HepG2 (cell line): Measurements from ENCODE around the gene IGFLR1. TPM values are rescaled to one million over a fixed set of nuclear protein-coding genes. Genes with fewer than 3 reads are reported as not detected.

ENCODE experiments used
- ATAC-seq: fragments of 200-7000 bp; cut with Tn5 transposase; 3 replicates; pipeline ENCODE4 v1.9.1; 2020; ENCODE audit warnings: mild to moderate bottlenecking, moderate library complexity
- BruUV-seq: library from RNA; stranded (reverse); fragments of 400-500 nt; replicated peaks from 2 replicates; lab custom pipeline; 2021; lab: Mats Ljungman, UMichigan
- CTCF ChIA-PET: fragments of 300-600 bp; formaldehyde crosslinking; extraction: SDS; loops from one replicate; lab custom pipeline; 2021; ENCODE audit warnings: low total read pairs, inconsistent platforms, low intra/inter-chr PET ratio; lab: Yijun Ruan, JAX
- POLR2A ChIA-PET: fragments of 350-600 bp; sonication (Branson Sonifier 250); formaldehyde crosslinking; loops from one replicate; lab custom pipeline; 2020; ENCODE audit warnings: antibody characterized with exemption, inconsistent platforms; lab: Yijun Ruan, JAX
- DNase-seq: peaks from one replicate; pipeline ENCODE4 v3.0.0-alpha.2; 2015; ENCODE audit warnings: low spot score
- FAIRE-seq: peaks from 3 replicates; lab custom pipeline; 2011; peaks lifted over from hg19 to GRCh38; lab: Jason Lieb, UNC
- H2AFZ ChIP-seq: one replicate; pipeline ENCODE4 v1.6.1; 2011; ENCODE audit warnings: low read length, inconsistent platforms
- H3K27ac ChIP-seq: fragments of 300-600 bp; 3 replicates; pipeline ENCODE4 v1.8.0; 2011; ENCODE audit warnings: mixed run types, mild to moderate bottlenecking, mixed read lengths, low read length, inconsistent platforms; ENCODE audit not compliant: insufficient read depth; ENCODE audit errors: extremely low read length
- H3K27me3 ChIP-seq, 2 experiments: fragments of 200-600 bp in 1 of 2; 2 replicates in 1 of 2; 3 replicates in 1 of 2; pipeline versions ENCODE4 v1.6.0 to v1.8.0; 2011; ENCODE audit warnings: low read length in 2 of 2, mild to moderate bottlenecking in 2 of 2, moderate library complexity in 2 of 2, inconsistent platforms in 1 of 2; ENCODE audit not compliant: insufficient read depth in 2 of 2, control insufficient read depth in 1 of 2
- H3K36me3 ChIP-seq, 2 experiments: fragments of 200-600 bp in 1 of 2; replicated peaks in 1 of 2; 2 replicates in 1 of 2; 3 replicates in 1 of 2; pipeline versions ENCODE4 v1.5.1 to v1.8.0; 2011; ENCODE audit warnings: low read length in 2 of 2, inconsistent platforms in 1 of 2; ENCODE audit not compliant: insufficient read depth in 2 of 2, control insufficient read depth in 1 of 2
- H3K4me1 ChIP-seq: 2 replicates; pipeline ENCODE4 v1.5.1; 2012; ENCODE audit warnings: low read length, inconsistent platforms; ENCODE audit not compliant: insufficient read depth
- H3K4me2 ChIP-seq: 2 replicates; pipeline ENCODE4 v1.6.0; 2011; ENCODE audit warnings: low read depth, low read length, inconsistent platforms
- H3K4me3 ChIP-seq, 3 experiments: fragments of 200-600 bp in 1 of 3; sonication (generic), shearing (Covaris generic) in 1 of 3; replicated peaks in 1 of 3; 2 replicates each; pipeline ENCODE4 v1.5.1; 2011 to 2016; ENCODE audit warnings: low read length in 3 of 3, inconsistent platforms in 2 of 3, low read depth in 2 of 3, mild to moderate bottlenecking in 2 of 3, control low read depth in 1 of 3, mixed read lengths in 1 of 3; ENCODE audit not compliant: insufficient read depth in 1 of 3
- H3K79me2 ChIP-seq: one replicate; pipeline ENCODE4 v1.6.1; 2011; ENCODE audit warnings: low read length, inconsistent platforms; ENCODE audit not compliant: insufficient read depth
- H3K9ac ChIP-seq: 2 replicates; pipeline ENCODE4 v1.6.0; 2011; ENCODE audit warnings: mild to moderate bottlenecking, low read depth, low read length, inconsistent platforms; ENCODE audit not compliant: insufficient read depth
- H3K9me3 ChIP-seq: 2 replicates; pipeline ENCODE4 v1.5.1; 2012; ENCODE audit warnings: mild to moderate bottlenecking, low read length
- H4K20me1 ChIP-seq: 2 replicates; pipeline ENCODE4 v1.6.0; 2011; ENCODE audit warnings: inconsistent platforms, mild to moderate bottlenecking, low read length, moderate library complexity; ENCODE audit not compliant: insufficient read depth
- AKAP8 ChIP-seq: sonication (generic); formaldehyde crosslinking; IDR thresholded peaks from 2 replicates; pipeline ENCODE4 v1.5.1; 2020; ENCODE audit warnings: mild to moderate bottlenecking, missing genetic modification reagents
- FOXK1 ChIP-seq: sonication (generic); formaldehyde crosslinking; IDR thresholded peaks from 2 replicates; pipeline ENCODE4 v1.4.0; 2020; ENCODE audit warnings: low read depth, missing genetic modification reagents, borderline replicate concordance
- NFIC ChIP-seq: IDR thresholded peaks from 2 replicates; pipeline ENCODE4 v1.6.1; 2012; ENCODE audit warnings: mild to moderate bottlenecking, low read length, inconsistent platforms
- SNAI1 ChIP-seq: sonication (generic); formaldehyde crosslinking; IDR thresholded peaks from 2 replicates; pipeline ENCODE4 v1.5.0; 2020; ENCODE audit warnings: mild to moderate bottlenecking, missing genetic modification reagents, borderline replicate concordance
- SP4 ChIP-seq: sonication (generic); formaldehyde crosslinking; IDR thresholded peaks from 2 replicates; pipeline ENCODE4 v1.8.1; 2023; ENCODE audit warnings: mild to moderate bottlenecking, missing genetic modification reagents
- STAG1 ChIP-seq: sonication (generic); formaldehyde crosslinking; IDR thresholded peaks from 2 replicates; pipeline ENCODE4 v1.4.0; 2020; ENCODE audit warnings: missing genetic modification reagents
- THRA ChIP-seq: sonication (generic); formaldehyde crosslinking; IDR thresholded peaks from 2 replicates; pipeline ENCODE4 v1.4.0; 2020; ENCODE audit warnings: missing genetic modification reagents, borderline replicate concordance
- ZBTB25 ChIP-seq: IDR thresholded peaks from 2 replicates; pipeline ENCODE4 v1.6.1; 2018; ENCODE audit warnings: missing genetic modification reagents
- ZBTB33 ChIP-seq: sonication (generic); formaldehyde crosslinking; IDR thresholded peaks from 2 replicates; pipeline ENCODE4 v1.4.0; 2020; ENCODE audit warnings: missing genetic modification reagents
- ZNF564 ChIP-seq: sonication (generic); formaldehyde crosslinking; IDR thresholded peaks from 2 replicates; pipeline ENCODE4 v1.8.1; 2023; ENCODE audit warnings: mild to moderate bottlenecking, missing genetic modification reagents
- ZNF691 ChIP-seq: sonication (generic); formaldehyde crosslinking; IDR thresholded peaks from 2 replicates; pipeline ENCODE4 v1.4.0; 2020; ENCODE audit warnings: missing genetic modification reagents, low read depth, mild to moderate bottlenecking, borderline replicate concordance
- ZNF768 ChIP-seq: sonication (generic); formaldehyde crosslinking; IDR thresholded peaks from 2 replicates; pipeline ENCODE4 v1.4.0; 2020; ENCODE audit warnings: missing genetic modification reagents
- WGBS: methylation state at CpG from one replicate; pipeline ENCODE4 v1.1.6; 2017; ENCODE audit warnings: low lambda C conversion rate; 5-methylcytosine and 5-hydroxymethylcytosine counted together
- in situ Hi-C: cut with HindIII; loops from 2 replicates; pipeline ENCODE4 v1.10.0; 2017; ENCODE audit warnings: low pct_unique_long_range_greater_than_20kb; ENCODE audit not compliant: extremely low pct_ligation_motif_present
- intact Hi-C: fragments of 100-400 bp; cut with micrococcal nuclease; formaldehyde crosslinking; loops from one replicate; pipeline ENCODE4 v1.10.0; 2022; ENCODE audit not compliant: unreplicated experiment
- polyA plus RNA-seq, 8 experiments: library from polyadenylated mRNA; depleted of rRNA in 3 of 8; stranded (reverse) in 7 of 8; unstranded in 1 of 8; fragments of >200 nt; fragmentation: Illumina TruSeq in 4 of 8; extraction: Trizol in 4 of 8; gene quantifications; 2 replicates each; pipeline versions ENCODE4 v1.2.1 to v1.2.3, GENCODE V29; 2011 to 2016; ENCODE audit warnings: low read depth in 4 of 8, missing spikeins in 1 of 8, mixed read lengths in 1 of 8; ENCODE audit not compliant: insufficient read depth in 1 of 8
- total RNA-seq, 5 experiments: library from RNA; depleted of rRNA; stranded (reverse); fragments of >200 nt; fragmentation: Illumina TruSeq; extraction: Trizol; gene quantifications; 2 replicates each; pipeline ENCODE4 v1.2.3, GENCODE V29; 2016; ENCODE audit warnings: low read depth in 1 of 5

Gene IGFLR1
- total and polyA plus RNA-seq, 2 of the 13 experiments (the other 11 are each of a cell fraction or from before 2014, with no cell fraction given), result 5.4 to 8.9 TPM

GRCh38 chr19:35715355-35715809 is 26.9 kb downstream of the IGFLR1 start:
- Histone ChIP-seq H3K4me1 (peaks cover 34% of the 10 kb centered on the region), H3K4me2 (peak overlapping the region; percentile 96), H3K79me2 (peaks cover 21% of the 10 kb centered on the region), H3K27ac (no peak overlapping the region), H3K4me3 (peak overlapping the region; percentile 69 to 91 (median 81); a peak in 5 of 6 replicates), H3K9ac (peak overlapping the region; percentile 81), H4K20me1 (peaks cover 8% of the 10 kb centered on the region), H3K27me3 (no peaks in the 10 kb centered on the region), H3K36me3 (peaks cover 0 to 6% of the 10 kb centered on the region in 2 experiments; a peak in 2 of 5 replicates), H2AFZ (no peak overlapping the region), H3K9me3 (no peaks in the 10 kb centered on the region)
- ChIA-PET POLR2A (interaction anchor here (5.0 kb wide), 1 partner anchor 13 kb away, joined by 23 read pairs; no protein-coding TSS in a partner anchor), CTCF (interaction anchor here (7.0 kb wide), 1 partner anchor 21 kb away, joined by 201 read pairs; no protein-coding TSS in a partner anchor)
- intact Hi-C loops, result no loop called here
- WGBS, result 100% methylated on average over 1 of the region's 7 CpGs
- FAIRE-seq, result no peak
- DNase-seq, result no peak
- no TSS peak for BruUV-seq
- ATAC-seq, result no peak
- in situ Hi-C loops, result loop anchor here (5.0 kb wide), 1 partner anchor 168 kb away; the partner anchor contains the start of gene TMEM147
- TF ChIP-seq ZBTB25 (CRISPR knock-in tag) (no peak), ZNF564 (CRISPR knock-in tag) (0 out of 2 replicates have a peak, but pooled peaks have one; percentile 8), THRA (CRISPR knock-in tag) (no peak), STAG1 (CRISPR knock-in tag) (no peak), AKAP8 (CRISPR knock-in tag) (peak; percentile 18; the same call in 1 of the 2 replicates), SP4 (peak; percentile 20; the same call in 1 of the 2 replicates), ZBTB33 (CRISPR knock-in tag) (peak; percentile 70), SNAI1 (CRISPR knock-in tag) (no peak), NFIC (no peak), ZNF768 (CRISPR knock-in tag) (0 out of 2 replicates have a peak, but pooled peaks have one; percentile 5), ZNF691 (CRISPR knock-in tag) (no peak), FOXK1 (CRISPR knock-in tag) (no peak)
